GM12878 (cell line): Measurements from ENCODE around the gene HBQ1. TPM values are rescaled to one million over a fixed set of nuclear protein-coding genes. Genes with fewer than 3 reads are reported as not detected.

Source experiments
- ATAC-seq: fragments of 200-7000 bp; cut with Tn5 transposase; 3 replicates; pipeline ENCODE4 v1.9.1; 2020; ENCODE audit warnings: mild to moderate bottlenecking, moderate library complexity
- BruUV-seq: library from RNA; stranded (reverse); fragments of 400-500 nt; replicated peaks from 2 replicates; lab custom pipeline; 2021; lab: Mats Ljungman, UMichigan
- CTCF ChIA-PET: fragments of 300-600 bp; sonication (Branson Sonifier 250); formaldehyde crosslinking; extraction: SDS; loops from one replicate; lab custom pipeline; 2021; ENCODE audit warnings: inconsistent platforms; lab: Yijun Ruan, JAX
- POLR2A ChIA-PET: fragments of 350-600 bp; formaldehyde crosslinking; extraction: SDS; loops from one replicate; lab custom pipeline; 2021; ENCODE audit warnings: inconsistent platforms; lab: Charles Lee
- RAD21 ChIA-PET: fragments of 300-600 bp; sonication (Branson Sonifier 250); formaldehyde crosslinking; loops from one replicate; lab custom pipeline; 2023; ENCODE audit warnings: antibody characterized with exemption; ENCODE audit not compliant: unreplicated experiment; lab: Charles Lee
- SMC1A ChIA-PET: fragments of 300-600 bp; sonication (Branson Sonifier 250); formaldehyde crosslinking; loops from one replicate; lab custom pipeline; 2023; ENCODE audit not compliant: unreplicated experiment, uncharacterized antibody; lab: Charles Lee
- DNase-seq: peaks from one replicate; pipeline ENCODE4 v3.0.0-alpha.2; 2011; ENCODE audit warnings: low read depth, low spot score
- FAIRE-seq: peaks from 3 replicates; lab custom pipeline; 2011; peaks lifted over from hg19 to GRCh38; lab: Jason Lieb, UNC
- H2AFZ ChIP-seq: 2 replicates; pipeline ENCODE4 v1.6.0; 2011; ENCODE audit warnings: low read depth, low read length, control low read depth; ENCODE audit not compliant: control insufficient read depth
- H3K27ac ChIP-seq: 2 replicates; pipeline ENCODE4 v1.5.1; 2011; ENCODE audit warnings: control low read depth; ENCODE audit not compliant: control insufficient read depth, insufficient read depth
- H3K27me3 ChIP-seq, 2 experiments: replicated peaks in 1 of 2; 2 replicates each; pipeline versions ENCODE4 v1.6.0 to v1.6.1; 2011; ENCODE audit warnings: low read length in 1 of 2; ENCODE audit not compliant: control insufficient read depth in 2 of 2, insufficient read depth in 2 of 2
- H3K36me3 ChIP-seq, 2 experiments: 2 replicates each; pipeline ENCODE4 v1.5.1; 2011; ENCODE audit warnings: low read length in 1 of 2; ENCODE audit not compliant: control insufficient read depth in 2 of 2, insufficient read depth in 2 of 2
- H3K4me1 ChIP-seq: 2 replicates; pipeline ENCODE4 v1.6.1; 2011; ENCODE audit warnings: mild to moderate bottlenecking, low read length, moderate library complexity, mixed read lengths; ENCODE audit not compliant: control insufficient read depth, insufficient read depth
- H3K4me2 ChIP-seq: 2 replicates; pipeline ENCODE4 v1.6.0; 2011; ENCODE audit warnings: control low read depth; ENCODE audit not compliant: control insufficient read depth, insufficient read depth
- H3K4me3 ChIP-seq: fragments of 200-600 bp; sonication (generic); 2 replicates; pipeline ENCODE4 v1.5.1; 2016
- H3K79me2 ChIP-seq: 2 replicates; pipeline ENCODE4 v1.6.0; 2011; ENCODE audit warnings: low read length; ENCODE audit not compliant: control insufficient read depth, insufficient read depth
- H3K9ac ChIP-seq: 2 replicates; pipeline ENCODE4 v1.8.0; 2011; ENCODE audit warnings: low read length, control low read depth, mixed read lengths; ENCODE audit not compliant: control insufficient read depth, insufficient read depth
- H3K9me3 ChIP-seq: replicated peaks from 3 replicates; pipeline ENCODE4 v1.5.1; 2011; ENCODE audit warnings: mild to moderate bottlenecking, low read length; ENCODE audit not compliant: control insufficient read depth, insufficient read depth
- H4K20me1 ChIP-seq: 2 replicates; pipeline ENCODE4 v1.6.0; 2011; ENCODE audit not compliant: control insufficient read depth, insufficient read depth
- BCL11A ChIP-seq: IDR thresholded peaks from 2 replicates; pipeline ENCODE4 v1.6.1; 2011; ENCODE audit warnings: low read depth, low read length
- CBX3 ChIP-seq: fragments of 200-600 bp; sonication (generic); IDR thresholded peaks from 2 replicates; pipeline ENCODE4 v1.6.1; 2016; ENCODE audit warnings: low read depth, borderline replicate concordance
- CBX5 ChIP-seq: sonication (generic); IDR thresholded peaks from 2 replicates; pipeline ENCODE4 v1.6.1; 2016; ENCODE audit warnings: low read depth, moderate library complexity, mild to moderate bottlenecking, inconsistent platforms
- CHD4 ChIP-seq: fragments of 200-600 bp; sonication (generic); IDR thresholded peaks from 2 replicates; pipeline ENCODE4 v1.6.1; 2016; ENCODE audit warnings: mild to moderate bottlenecking
- EP300 ChIP-seq, 2 experiments: fragments of 150-350 bp in 1 of 2; IDR thresholded peaks; 2 replicates each; pipeline ENCODE4 v1.6.1; 2011 to 2012; ENCODE audit warnings: low read depth in 2 of 2, low read length in 2 of 2, borderline replicate concordance in 1 of 2, improper control_type of control experiment in 1 of 2, inconsistent platforms in 1 of 2; ENCODE audit not compliant: control insufficient read depth in 1 of 2
- MAX ChIP-seq: IDR thresholded peaks from 2 replicates; pipeline ENCODE4 v1.6.1; 2012; ENCODE audit warnings: low read depth, low read length, improper control_type of control experiment
- NBN ChIP-seq: fragments of 450-650 bp; IDR thresholded peaks from 2 replicates; pipeline ENCODE4 v1.6.1; 2016
- SUPT20H ChIP-seq: IDR thresholded peaks from 2 replicates; pipeline ENCODE4 v1.6.1; 2011; ENCODE audit warnings: low read depth, mild to moderate bottlenecking, low read length, moderate library complexity, borderline replicate concordance; ENCODE audit not compliant: control insufficient read depth
- WGBS: methylation state at CpG from one replicate; pipeline ENCODE4 v1.1.6; 2016; ENCODE audit warnings: low lambda C conversion rate; ENCODE audit not compliant: insufficient replicate concordance, insufficient coverage; ENCODE audit errors: missing lambda C conversion rate; 5-methylcytosine and 5-hydroxymethylcytosine counted together
- in situ Hi-C: fragments of 300-500 bp; cut with MboI; formaldehyde crosslinking; loops from 9 replicates; pipeline ENCODE4 v1.14.3; 2018; ENCODE audit warnings: mixed read lengths
- intact Hi-C: fragments of 100-400 bp; cut with micrococcal nuclease; formaldehyde crosslinking; loops from one replicate; pipeline ENCODE4 v1.14.2; 2022; ENCODE audit not compliant: unreplicated experiment
- polyA plus RNA-seq, 11 experiments: library from polyadenylated mRNA; depleted of rRNA in 4 of 11; unstranded in 6 of 11; stranded (reverse) in 5 of 11; fragments of >200 nt; fragmentation: Nextera tagmentation in 4 of 11; fragmentation: Illumina TruSeq in 1 of 11; extraction: Ambion mirVana in 4 of 11; extraction: Trizol in 1 of 11; gene quantifications; 1 replicate in 1 of 11; 2 replicates in 10 of 11; pipeline versions ENCODE4 v1.2.1 to v1.2.3, GENCODE V29; 2011 to 2016; ENCODE audit warnings: inconsistent platforms in 2 of 11, missing spikeins in 2 of 11, low read depth in 1 of 11
- total RNA-seq, 4 experiments: library from RNA; depleted of rRNA in 3 of 4; stranded (reverse); fragments of >200 nt in 3 of 4; fragmentation: Illumina TruSeq in 1 of 4; extraction: Trizol in 1 of 4; gene quantifications; 2 replicates each; pipeline versions ENCODE4 v1.2.1 to v1.2.3, GENCODE V29; 2013 to 2021

The HBQ1 gene
- total and polyA plus RNA-seq, 10 of the 15 experiments (the other 5 are each of a cell fraction or from before 2014, with no cell fraction given) = not detected

GRCh38 chr16:132120-132519, 48.1 kb upstream of the HBQ1 start:
- H3K9ac ChIP-seq = no peak overlapping the region
- H3K79me2 ChIP-seq = peaks cover 22% of the 10 kb centered on the region
- no peaks in the 10 kb centered on the region; the same call in 2 of the 3 replicates for H3K9me3 ChIP-seq
- ATAC-seq = no peak
- no peaks in the 10 kb centered on the region for H4K20me1 ChIP-seq
- no peaks in the 10 kb centered on the region; a peak in 1 of 4 replicates for H3K36me3 ChIP-seq
- ChIA-PET SMC1A (no interaction called here), POLR2A (interaction anchor here (0.6 to 0.8 kb wide), 2 partner anchors 12 to 375 kb away, joined by 3 to 5 read pairs; no protein-coding TSS in a partner anchor)
- H3K4me2 ChIP-seq = no peak overlapping the region
- TF ChIP-seq CBX3 (no peak), SUPT20H (no peak), CHD4 (no peak), BCL11A (no peak), CBX5 (no peak)
- TF ChIP-seq, all 136 proteins: peak for 0
- FAIRE-seq (no peak), DNase-seq (no peak)
- Histone ChIP-seq H3K4me3 (no peak overlapping the region), H2AFZ (no peak overlapping the region), H3K4me1 (peaks cover 13% of the 10 kb centered on the region), H3K27me3 (no peaks in the 10 kb centered on the region), H3K27ac (no peak overlapping the region)
- ChIA-PET CTCF (interaction anchor here (1.1 to 1.2 kb wide), 2 partner anchors 29 to 103 kb away, joined by 3 to 4 read pairs; no protein-coding TSS in a partner anchor), RAD21 (no interaction called here)
- in situ Hi-C loops = no loop called here
- BruUV-seq = no TSS peak
- intact Hi-C loops = no loop called here
- WGBS = 95% methylated on average over 7 of the region's 7 CpGs

GRCh38 chr16:133716-134115, 46.5 kb upstream of the HBQ1 start:
- TF ChIP-seq NBN = no peak
- TF ChIP-seq MAX = no peak
- no peak for TF ChIP-seq EP300 (IDR thresholded peaks at IDR 0.05; ENCODE audit: borderline replicate concordance in 1 of 2, control insufficient read depth in 1 of 2, low read depth in 2 of 2, low read length in 2 of 2)
- TF ChIP-seq, all 136 proteins: peak for 0
- CTCF ChIA-PET = interaction anchor here (0.7 to 0.9 kb wide), 3 partner anchors 15 to 55 kb away, joined by 3 read pairs; no protein-coding TSS in a partner anchor
- Histone ChIP-seq H3K27ac (no peak overlapping the region), H3K27me3 (no peaks in the 10 kb centered on the region), H3K36me3 (no peaks in the 10 kb centered on the region; a peak in 1 of 4 replicates), H4K20me1 (no peaks in the 10 kb centered on the region), H3K4me1 (peaks cover 13% of the 10 kb centered on the region), H3K9ac (no peak overlapping the region), H2AFZ (no peak overlapping the region), H3K79me2 (peaks cover 32% of the 10 kb centered on the region), H3K9me3 (no peaks in the 10 kb centered on the region; the same call in 2 of the 3 replicates), H3K4me3 (no peak overlapping the region), H3K4me2 (no peak overlapping the region)
- DNase-seq = no peak
- SMC1A ChIA-PET = interaction anchor here (1.0 to 1.7 kb wide), 3 partner anchors 16 to 68 kb away, joined by 3 to 4 read pairs (median 3); no protein-coding TSS in a partner anchor
- TSS peak; percentile 39 for BruUV-seq
- in situ Hi-C loops = no loop called here
- POLR2A ChIA-PET = interaction anchor here (0.6 kb wide), 1 partner anchor 212 kb away, joined by 4 read pairs; no protein-coding TSS in a partner anchor
- no peak for ATAC-seq
- intact Hi-C loops = no loop called here
- FAIRE-seq = no peak
- RAD21 ChIA-PET = no interaction called here
- 91% methylated on average over 2 of the region's 2 CpGs for WGBS
